Neural cell (in vitro differentiated cells): ENCODE data around the gene EIF2B4. TPM values are rescaled to one million over a fixed set of nuclear protein-coding genes. Genes with fewer than 3 reads are reported as not detected.
A peak's percentile ranks its signal among the peaks of the same experiment; 100 is the strongest.

Experiments used
- H2AFZ ChIP-seq: fragments of 200-600, 300-800 bp; sonication (generic), shearing (Covaris generic); 2 replicates; pipeline ENCODE4 v1.6.0; 2014; ENCODE audit warnings: low read depth, mild to moderate bottlenecking, antibody characterized with exemption, low read length, moderate library complexity
- H3F3A ChIP-seq: fragments of 200-600 bp; shearing (Covaris generic); 2 replicates; pipeline ENCODE4 v1.6.1; 2016; ENCODE audit warnings: mild to moderate bottlenecking, moderate library complexity, mixed read lengths, antibody characterized with exemption, low read length; ENCODE audit not compliant: insufficient read depth, poor library complexity, severe bottlenecking
- H3K27ac ChIP-seq: fragments of 200-600, 300-800 bp; sonication (generic), shearing (Covaris generic); 2 replicates; pipeline ENCODE4 v1.5.1; 2014; ENCODE audit warnings: mild to moderate bottlenecking, low read length, moderate library complexity
- H3K27me3 ChIP-seq: fragments of 300-800, 200-600 bp; sonication (generic), shearing (Covaris generic); 2 replicates; pipeline ENCODE4 v1.6.0; 2014; ENCODE audit warnings: mild to moderate bottlenecking, low read depth, low read length, moderate library complexity; ENCODE audit not compliant: insufficient read depth
- H3K36me3 ChIP-seq: fragments of 300-800, 200-600 bp; sonication (generic), shearing (Covaris generic); 2 replicates; pipeline ENCODE4 v1.5.1; 2014; ENCODE audit warnings: mild to moderate bottlenecking, antibody characterized with exemption, low read length, moderate library complexity; ENCODE audit not compliant: insufficient read depth
- H3K4me2 ChIP-seq: fragments of 300-800, 200-600 bp; sonication (generic), shearing (Covaris generic); 2 replicates; pipeline ENCODE4 v1.6.0; 2014; ENCODE audit warnings: mild to moderate bottlenecking, low read length
- H3K4me3 ChIP-seq: fragments of 300-800, 200-600 bp; sonication (generic), shearing (Covaris generic); 2 replicates; pipeline ENCODE4 v1.5.1; 2014; ENCODE audit warnings: mild to moderate bottlenecking, low read length, moderate library complexity
- H3K79me2 ChIP-seq: fragments of 200-600 bp; shearing (Covaris generic); replicated peaks from 2 replicates; pipeline ENCODE4 v1.6.0; 2014; ENCODE audit warnings: mild to moderate bottlenecking, low read length, moderate library complexity; ENCODE audit not compliant: insufficient read depth
- H3K9ac ChIP-seq: fragments of 300-800, 200-600 bp; sonication (generic), shearing (Covaris generic); 2 replicates; pipeline ENCODE4 v1.6.1; 2016; ENCODE audit warnings: mild to moderate bottlenecking, low read length, mixed read lengths
- H3K9me2 ChIP-seq: fragments of 200-600 bp; shearing (Covaris generic); 2 replicates; pipeline ENCODE4 v1.6.1; 2016; ENCODE audit warnings: mild to moderate bottlenecking, low read length, mixed read lengths; ENCODE audit not compliant: insufficient read depth
- H3K9me3 ChIP-seq: fragments of 200-600, 300-800 bp; sonication (generic), shearing (Covaris generic); 2 replicates; pipeline ENCODE4 v1.6.1; 2016; ENCODE audit warnings: mild to moderate bottlenecking, mixed run types, low read length, moderate library complexity, mixed read lengths
- H4K20me1 ChIP-seq: fragments of 200-600 bp; shearing (Covaris generic); 2 replicates; pipeline ENCODE4 v1.6.1; 2016; ENCODE audit warnings: mild to moderate bottlenecking, mixed run types; ENCODE audit not compliant: insufficient read depth
- CTCF ChIP-seq: fragments of 450-650 bp; IDR thresholded peaks from 2 replicates; pipeline ENCODE4 v1.5.1; 2014; ENCODE audit warnings: antibody characterized with exemption, mild to moderate bottlenecking, moderate library complexity; ENCODE audit not compliant: poor library complexity, severe bottlenecking
- EP300 ChIP-seq: fragments of 450-650 bp; conservative IDR thresholded peaks from 2 replicates; pipeline ENCODE4 v1.6.1; 2014; ENCODE audit warnings: antibody characterized with exemption, mild to moderate bottlenecking, moderate library complexity; ENCODE audit not compliant: poor library complexity, severe bottlenecking
- EZH2 ChIP-seq: fragments of 200-600, 300-800 bp; shearing (Covaris generic), sonication (generic); IDR thresholded peaks from 2 replicates; pipeline ENCODE4 v1.6.1; 2014; ENCODE audit warnings: antibody characterized with exemption, low read length, borderline replicate concordance, mild to moderate bottlenecking; ENCODE audit not compliant: insufficient read depth, poor library complexity, severe bottlenecking
- MXI1 ChIP-seq: fragments of 450-650 bp; conservative IDR thresholded peaks from 2 replicates; pipeline ENCODE4 v1.6.1; 2014; ENCODE audit warnings: antibody characterized with exemption, mild to moderate bottlenecking; ENCODE audit not compliant: poor library complexity, severe bottlenecking
- POLR2AphosphoS5 ChIP-seq: IDR thresholded peaks from 2 replicates; pipeline ENCODE4 v1.6.1; 2012
- RAD21 ChIP-seq: fragments of 450-650 bp; conservative IDR thresholded peaks from 2 replicates; pipeline ENCODE4 v1.6.1; 2014; ENCODE audit warnings: antibody characterized with exemption, mild to moderate bottlenecking, moderate library complexity
- REST ChIP-seq: IDR thresholded peaks from 2 replicates; pipeline ENCODE4 v1.6.1; 2012; ENCODE audit warnings: borderline replicate concordance
- SMC3 ChIP-seq: fragments of 450-650 bp; conservative IDR thresholded peaks from 2 replicates; pipeline ENCODE4 v1.6.1; 2014; ENCODE audit warnings: antibody characterized with exemption, mild to moderate bottlenecking, moderate library complexity; ENCODE audit not compliant: poor library complexity
- TAF1 ChIP-seq: IDR thresholded peaks from 2 replicates; pipeline ENCODE4 v1.6.1; 2012; ENCODE audit warnings: low read depth
- polyA plus RNA-seq: library from polyadenylated mRNA; depleted of rRNA; stranded (reverse); fragments of >200 nt; gene quantifications from 2 replicates; pipeline ENCODE4 v1.2.3, GENCODE V29; 2014

Gene EIF2B4
- polyA plus RNA-seq, 1 donor from 2014 or later, result 43.7 TPM

- Histone ChIP-seq H3F3A (no peaks in the 10 kb centered on the region), H3K27me3 (no peaks in the 10 kb centered on the region), H3K36me3 (no peaks in the 10 kb centered on the region), H2AFZ (peak overlapping the region; percentile 99), H3K79me2 (peaks cover 41% of the 10 kb centered on the region), H3K4me2 (peak overlapping the region; percentile 86), H4K20me1 (no peaks in the 10 kb centered on the region), H3K4me3 (peak overlapping the region; percentile 97), H3K27ac (peak overlapping the region; percentile 91), H3K9me3 (no peaks in the 10 kb centered on the region), H3K9ac (peak overlapping the region; percentile 92), H3K9me2 (no peaks in the 10 kb centered on the region)
- TF ChIP-seq CTCF (no peak), EZH2 (no peak), SMC3 (no peak), REST (no peak), TAF1 (no peak), RAD21 (no peak), MXI1 (no peak), POLR2AphosphoS5 (no peak), EP300 (no peak)
These were observed 14.1 kb downstream of the EIF2B4 start for GRCh38 chr2:27356056-27356381.

- H3K79me2 ChIP-seq, result peaks cover 46% of the 10 kb centered on the region
- TF ChIP-seq EZH2 (no peak), CTCF (no peak), POLR2AphosphoS5 (no peak), EP300 (no peak), SMC3 (no peak)
- no peaks in the 10 kb centered on the region for H3K9me3 ChIP-seq
- H3F3A ChIP-seq, result no peaks in the 10 kb centered on the region
- no peak overlapping the region for H2AFZ ChIP-seq
- no peak overlapping the region for H3K9ac ChIP-seq
- H3K27me3 ChIP-seq, result no peaks in the 10 kb centered on the region
- H3K4me3 ChIP-seq, result no peak overlapping the region
- H4K20me1 ChIP-seq, result no peaks in the 10 kb centered on the region
- no peaks in the 10 kb centered on the region for H3K9me2 ChIP-seq
- H3K27ac ChIP-seq, result no peak overlapping the region
- H3K4me2 ChIP-seq, result no peak overlapping the region
- H3K36me3 ChIP-seq, result no peaks in the 10 kb centered on the region
These were observed 15.6 kb downstream of the EIF2B4 start for GRCh38 chr2:27354597-27354927.
